Activated T-helper 1 cell treated with anti-CD3 and anti-CD28 coated beads, Interleukin-2, amount 50 U/mL, for 16 hours (primary cell): ENCODE measurements around the gene UBAC1.

Experiments
- DNase-seq, 2 donors: peaks; one replicate each; pipeline ENCODE4 v3.0.0-alpha.2; 2020; ENCODE audit warnings: low read depth in 1 of 2, low spot score in 1 of 2

The UBAC1 gene, protein sequence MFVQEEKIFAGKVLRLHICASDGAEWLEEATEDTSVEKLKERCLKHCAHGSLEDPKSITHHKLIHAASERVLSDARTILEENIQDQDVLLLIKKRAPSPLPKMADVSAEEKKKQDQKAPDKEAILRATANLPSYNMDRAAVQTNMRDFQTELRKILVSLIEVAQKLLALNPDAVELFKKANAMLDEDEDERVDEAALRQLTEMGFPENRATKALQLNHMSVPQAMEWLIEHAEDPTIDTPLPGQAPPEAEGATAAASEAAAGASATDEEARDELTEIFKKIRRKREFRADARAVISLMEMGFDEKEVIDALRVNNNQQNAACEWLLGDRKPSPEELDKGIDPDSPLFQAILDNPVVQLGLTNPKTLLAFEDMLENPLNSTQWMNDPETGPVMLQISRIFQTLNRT

GRCh38 chr9:135961277-135961715, at the start of gene UBAC1:
Gene UBAC1 (minus strand): TSS chr9:135961373. CDS start chr9:135961162, 211 bp downstream.
- peak; percentile 89 to 95 for DNase-seq

- no peak for DNase-seq
These were observed 49.6 kb upstream of the UBAC1 start for GRCh38 chr9:136010615-136011361.

GRCh38 chr9:136010176-136010575, 49.0 kb upstream of the UBAC1 start:
- DNase-seq: no peak

DNA sequence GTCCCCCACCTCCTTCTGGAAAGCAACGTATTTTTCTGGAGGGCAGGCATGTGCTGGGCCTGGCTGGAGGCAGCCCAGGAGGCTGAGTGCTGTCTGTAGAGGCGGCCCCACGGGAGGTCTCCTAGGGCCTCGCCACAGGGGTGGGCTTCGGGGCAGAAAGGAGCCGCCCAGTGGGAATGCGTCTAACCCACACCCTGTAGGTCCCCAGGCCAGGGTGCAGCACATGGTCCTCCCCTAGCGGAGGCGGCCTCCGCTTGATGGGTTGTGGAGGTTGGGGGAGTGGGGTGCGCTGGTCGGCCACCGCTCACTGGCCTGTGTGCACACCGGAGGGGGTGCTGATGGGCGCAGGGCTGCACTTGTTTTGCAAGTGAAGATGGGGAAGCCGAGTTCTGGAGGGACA, 48.3 kb upstream of the UBAC1 start:
- DNase-seq: no peak

DNA sequence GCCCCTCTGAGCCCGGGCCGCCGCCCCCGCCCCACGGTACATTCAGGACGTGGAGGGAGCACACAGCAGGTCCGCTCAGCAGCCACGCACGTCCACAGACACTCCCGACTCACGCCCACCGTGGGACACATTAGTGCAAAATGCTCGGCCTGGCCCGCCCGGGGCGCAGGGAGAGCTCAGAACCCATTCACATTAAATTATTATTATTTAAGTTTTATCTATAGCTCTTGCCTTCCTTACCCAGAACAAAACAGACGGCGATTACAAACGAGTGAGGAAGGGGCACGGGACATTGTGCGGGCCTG, 47.5 kb upstream of the UBAC1 start:
- no peak for DNase-seq

DNA sequence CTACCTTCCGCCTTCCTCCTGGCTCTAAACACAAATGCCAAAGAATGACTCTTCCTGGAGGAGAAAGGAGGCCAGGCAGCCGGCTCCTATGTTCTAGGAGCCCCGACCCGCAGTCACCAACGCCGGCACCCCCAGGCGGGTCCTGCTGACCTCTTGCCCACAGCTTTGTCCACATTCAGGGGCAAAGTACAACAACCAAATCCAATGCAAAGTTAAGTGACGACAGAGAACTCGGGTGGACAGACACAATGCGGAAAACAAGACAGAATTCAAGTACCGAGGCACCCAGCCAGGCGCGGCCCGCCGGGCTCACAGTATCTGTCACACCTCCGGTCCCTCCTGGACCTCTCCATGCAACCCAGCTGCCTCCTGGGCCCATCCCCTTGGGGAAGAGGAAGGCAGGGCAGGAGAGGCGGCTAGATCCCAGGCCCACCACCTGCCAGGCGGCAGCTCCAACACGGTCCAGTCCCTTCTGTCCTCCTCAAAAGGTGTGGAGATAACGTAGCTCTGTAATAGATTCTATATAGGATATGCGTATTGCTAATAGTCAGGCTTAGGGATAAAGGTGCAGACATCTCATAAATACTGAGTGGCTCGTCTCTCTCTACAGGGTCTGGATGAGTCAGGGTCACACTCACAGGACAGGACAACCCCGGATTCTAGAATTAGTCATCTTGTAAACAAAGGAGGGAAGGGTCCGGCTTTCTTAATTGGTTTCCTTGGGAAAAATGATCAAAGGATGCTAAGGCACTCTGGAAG, 46.9 kb upstream of the UBAC1 start:
- DNase-seq: no peak

GRCh38 chr9:136007276-136007933, 46.2 kb upstream of the UBAC1 start:
- DNase-seq: no peak

GRCh38 chr9:136006169-136006568, 45.0 kb upstream of the UBAC1 start:
- no peak for DNase-seq

DNA sequence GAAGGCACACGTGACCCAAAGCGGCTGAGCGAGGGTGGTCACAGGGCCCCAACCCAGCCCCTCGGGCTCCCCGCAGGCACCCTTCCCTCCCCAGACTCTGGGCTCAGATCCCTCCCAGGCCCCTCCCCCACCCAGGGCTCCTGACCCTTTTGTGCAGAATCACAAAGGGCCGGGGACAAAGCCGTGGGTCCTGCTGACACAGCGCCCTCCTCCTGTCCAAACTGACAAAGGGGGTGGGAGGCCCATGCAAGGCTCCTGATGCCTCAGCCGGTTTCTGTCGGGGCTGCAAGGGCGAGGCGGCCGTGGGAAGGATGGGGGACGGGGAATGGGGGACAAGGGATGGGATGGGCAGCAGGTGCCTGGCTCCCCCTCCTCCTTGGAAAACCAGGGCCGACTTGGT, 43.5 kb upstream of the UBAC1 start:
- no peak for DNase-seq

DNA sequence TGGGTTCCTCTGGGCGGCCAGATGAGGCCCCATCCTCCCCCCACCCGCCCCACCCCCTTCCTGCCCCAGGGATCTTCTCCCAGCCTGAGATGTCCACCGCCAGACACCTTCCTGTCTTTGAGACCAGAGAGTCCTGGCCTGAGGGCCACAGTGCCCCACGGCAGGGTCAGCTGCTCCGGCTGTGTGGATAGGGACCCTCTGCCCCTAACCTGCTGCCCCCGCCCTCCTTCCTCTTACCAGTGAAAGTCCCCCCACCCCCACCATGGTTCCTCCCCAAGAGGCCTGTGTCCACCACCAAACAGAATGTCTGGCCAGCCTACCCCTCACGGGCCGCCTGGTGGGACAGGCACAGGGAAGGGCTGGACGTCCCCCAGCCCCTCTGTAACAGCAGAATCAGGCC, 43.0 kb upstream of the UBAC1 start:
- no peak for DNase-seq

GRCh38 chr9:136003411-136004218, 42.4 kb upstream of the UBAC1 start:
- no peak for DNase-seq

DNA sequence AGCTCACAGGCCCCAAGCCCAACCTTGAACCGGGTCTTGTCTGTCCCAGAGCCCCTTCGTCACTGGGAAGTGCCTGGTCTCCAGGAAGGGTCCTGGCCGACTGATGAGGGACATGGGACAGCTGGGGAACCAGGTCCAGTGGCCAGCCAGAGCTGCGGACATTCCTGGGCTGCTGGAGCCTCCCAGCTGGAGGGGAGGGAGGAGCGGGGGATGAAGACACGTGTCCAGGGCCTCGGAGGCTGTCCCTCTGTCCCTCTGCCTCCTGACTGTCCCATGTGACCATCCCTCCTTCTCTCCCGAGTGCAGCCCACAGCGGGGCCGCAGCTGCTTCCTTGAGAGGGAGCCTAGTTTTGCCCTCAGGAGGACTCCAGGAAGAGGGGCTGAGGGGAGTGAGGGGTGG, 41.7 kb upstream of the UBAC1 start:
- no peak for DNase-seq

DNA sequence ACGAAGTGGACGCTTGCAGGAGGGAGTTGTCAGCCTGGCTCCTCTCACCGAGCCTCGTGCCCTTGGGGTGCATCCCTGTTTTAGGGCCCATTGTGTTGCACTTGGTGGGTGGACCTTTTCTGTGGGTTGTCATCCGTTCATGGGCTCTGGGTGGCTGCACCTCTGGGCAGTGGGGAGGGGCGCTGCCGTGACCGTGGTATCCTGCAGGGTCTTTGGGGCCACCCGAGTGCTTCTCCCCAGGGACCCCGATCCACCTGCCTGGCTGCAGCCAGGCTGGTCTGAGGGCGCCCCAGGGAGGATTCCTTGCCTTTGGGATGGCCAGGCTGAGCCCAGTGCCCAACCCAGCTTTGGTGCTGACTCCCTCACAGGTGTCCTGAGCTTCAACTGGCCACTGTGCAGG, 41.0 kb upstream of the UBAC1 start:
- no peak for DNase-seq

- DNase-seq: no peak
These were observed 40.1 kb upstream of the UBAC1 start for GRCh38 chr9:136001231-136001630.

GRCh38 chr9:135998410-135999071, 37.4 kb upstream of the UBAC1 start:
- DNase-seq: no peak

DNA sequence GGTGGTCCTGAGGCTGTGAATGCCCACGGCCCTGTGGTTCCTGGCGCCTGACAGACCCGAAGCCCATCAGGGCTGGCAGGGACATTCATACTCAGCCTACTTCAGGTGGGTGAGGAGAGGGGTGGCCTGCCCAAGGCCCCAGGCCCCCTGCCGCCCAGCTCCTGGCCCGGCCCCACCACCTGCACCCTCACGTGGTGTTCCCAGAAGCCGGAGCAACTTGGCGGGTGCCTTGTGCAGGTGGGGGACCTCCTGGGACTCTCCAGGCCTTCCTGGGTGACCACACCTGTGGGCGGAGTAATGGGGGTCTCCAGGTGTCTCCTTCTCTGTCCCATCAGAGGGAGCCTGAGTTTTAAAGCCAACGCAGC, 36.8 kb upstream of the UBAC1 start:
- no peak for DNase-seq

GRCh38 chr9:135997090-135998015, 36.2 kb upstream of the UBAC1 start:
- DNase-seq: no peak

GRCh38 chr9:135995816-135996215, 34.6 kb upstream of the UBAC1 start:
- DNase-seq: no peak
